GM12801 (cell line): ENCODE results near the gene CD96.

ENCODE experiments used
- CTCF ChIP-seq: IDR thresholded peaks from one replicate; pipeline ENCODE4 v1.5.1; 2011; ENCODE audit warnings: control low read depth; ENCODE audit not compliant: insufficient read length; ENCODE audit errors: extremely low read depth

CD96 gene

DNA sequence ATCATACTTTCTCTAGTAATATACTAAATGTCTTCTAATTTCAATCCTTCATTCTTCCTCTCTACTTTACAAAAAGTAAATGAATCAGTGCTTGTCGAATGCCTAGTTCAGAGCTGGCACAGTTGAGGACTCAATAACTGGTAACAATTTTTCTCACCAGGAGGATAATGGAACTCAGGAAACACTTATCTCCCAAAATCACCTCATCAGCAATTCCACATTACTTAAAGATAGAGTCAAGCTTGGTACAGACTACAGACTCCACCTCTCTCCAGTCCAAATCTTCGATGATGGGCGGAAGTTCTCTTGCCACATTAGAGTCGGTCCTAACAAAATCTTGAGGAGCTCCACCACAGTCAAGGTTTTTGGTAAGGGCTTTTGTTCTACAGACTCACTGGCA, 36.9 kb downstream of the CD96 start:
- no peak for TF ChIP-seq CTCF

DNA sequence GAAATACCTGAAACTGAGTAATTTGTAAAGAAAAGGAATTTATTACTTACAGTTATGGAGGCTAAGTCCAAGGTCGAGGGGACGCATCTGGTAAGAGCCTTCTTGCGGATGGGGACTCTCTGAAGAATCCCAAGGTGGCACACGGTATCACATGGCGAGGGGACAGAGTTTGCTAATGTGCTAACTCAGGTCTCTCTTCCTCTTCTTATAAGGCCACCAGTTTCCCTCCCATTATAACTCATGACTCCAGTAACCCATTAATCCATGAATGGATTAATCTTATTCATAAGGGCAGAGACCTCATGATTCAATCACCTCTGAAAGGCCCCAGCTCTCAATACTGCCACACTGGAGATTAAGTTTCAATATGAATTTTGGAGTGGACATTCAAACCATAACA, 37.5 kb downstream of the CD96 start:
- TF ChIP-seq CTCF: no peak

GRCh38 chr3:111581403-111582119, 39.6 kb downstream of the CD96 start:
- TF ChIP-seq CTCF: no peak

GRCh38 chr3:111582120-111582474, 40.1 kb downstream of the CD96 start:
- TF ChIP-seq CTCF: no peak

GRCh38 chr3:111584744-111585143, 42.7 kb downstream of the CD96 start:
- no peak for TF ChIP-seq CTCF

GRCh38 chr3:111585217-111585616, 43.2 kb downstream of the CD96 start:
- TF ChIP-seq CTCF: no peak

GRCh38 chr3:111588527-111588926, 46.5 kb downstream of the CD96 start:
- no peak for TF ChIP-seq CTCF
